ENCODE data around the gene TUSC2.

The TUSC2 gene

GRCh38 chr3:50327943-50328691 lies at the start of gene TUSC2:
Gene TUSC2, minus strand, starts transcription at chr3:50328223. Its CDS starts 124 bp downstream, at chr3:50328099.
- DNase-seq, result peak; percentile 94 to 96

- DNase-seq, result no peak
These were observed 47.4 kb upstream of the TUSC2 start for GRCh38 chr3:50375258-50375931.

GRCh38 chr3:50374363-50375257 lies 46.6 kb upstream of the TUSC2 start:
- DNase-seq, result no peak

- no peak for DNase-seq
These were observed 45.4 kb upstream of the TUSC2 start for GRCh38 chr3:50373146-50374051.

- DNase-seq, result no peak
These were observed 44.3 kb upstream of the TUSC2 start for GRCh38 chr3:50372349-50372748.

- no peak for DNase-seq
These were observed 43.2 kb upstream of the TUSC2 start for GRCh38 chr3:50371133-50371685.

GRCh38 chr3:50370594-50370993 lies 42.6 kb upstream of the TUSC2 start:
- no peak for DNase-seq

- no peak for DNase-seq
These were observed 41.1 kb upstream of the TUSC2 start for GRCh38 chr3:50369012-50369670.

- DNase-seq, result no peak
These were observed 37.8 kb upstream of the TUSC2 start for GRCh38 chr3:50365842-50366220.

- peak; percentile 92 to 94 for DNase-seq
These were observed 37.2 kb upstream of the TUSC2 start for GRCh38 chr3:50365080-50365841.

GRCh38 chr3:50364573-50365079 lies 36.6 kb upstream of the TUSC2 start:
- DNase-seq, result no peak

- no peak for DNase-seq
These were observed 31.7 kb upstream of the TUSC2 start for GRCh38 chr3:50359760-50360110.

- DNase-seq, result peak; percentile 95
These were observed 31.1 kb upstream of the TUSC2 start, which contains the start of gene TMEM115 for GRCh38 chr3:50358911-50359759. Gene TMEM115, minus strand, starts transcription at chr3:50359521. Its CDS starts 458 bp downstream, at chr3:50359063.

- no peak for DNase-seq
These were observed 30.4 kb upstream of the TUSC2 start for GRCh38 chr3:50358355-50358910.

GRCh38 chr3:50357481-50357880 lies 29.5 kb upstream of the TUSC2 start:
- DNase-seq, result no peak

GRCh38 chr3:50356553-50356952 lies 28.5 kb upstream of the TUSC2 start:
- no peak for DNase-seq

GRCh38 chr3:50355829-50356552 lies 28.0 kb upstream of the TUSC2 start:
- no peak for DNase-seq

- no peak for DNase-seq
These were observed 26.8 kb upstream of the TUSC2 start for GRCh38 chr3:50354850-50355249.
